Body of pancreas (tissue), 4 donors: Measurements from ENCODE around the gene AGRP.
"Not testable (repeated sequence)": the region's sequence is repeated elsewhere in the genome, so short reads cannot be mapped to it uniquely, and the experiment has no call there.

ENCODE experiments used
- POLR2A ChIP-seq, 3 donors: fragments of 450-650 bp; IDR thresholded peaks; one replicate each; pipeline ENCODE4 v1.6.1; 2016; ENCODE audit warnings: antibody characterized with exemption in 3 of 3, mild to moderate bottlenecking in 2 of 3
- TF ChIP-seq, protein P1 (sequence below), 7 experiments: fragments of 450-650 bp in 4 of 7; fragments of 200-600 bp in 3 of 7; sonication (generic) in 3 of 7; IDR thresholded peaks; one replicate each; pipeline ENCODE4 v1.5.1; 2016 to 2019; ENCODE audit warnings: antibody characterized with exemption in 7 of 7

- TF ChIP-seq, protein P1, sequence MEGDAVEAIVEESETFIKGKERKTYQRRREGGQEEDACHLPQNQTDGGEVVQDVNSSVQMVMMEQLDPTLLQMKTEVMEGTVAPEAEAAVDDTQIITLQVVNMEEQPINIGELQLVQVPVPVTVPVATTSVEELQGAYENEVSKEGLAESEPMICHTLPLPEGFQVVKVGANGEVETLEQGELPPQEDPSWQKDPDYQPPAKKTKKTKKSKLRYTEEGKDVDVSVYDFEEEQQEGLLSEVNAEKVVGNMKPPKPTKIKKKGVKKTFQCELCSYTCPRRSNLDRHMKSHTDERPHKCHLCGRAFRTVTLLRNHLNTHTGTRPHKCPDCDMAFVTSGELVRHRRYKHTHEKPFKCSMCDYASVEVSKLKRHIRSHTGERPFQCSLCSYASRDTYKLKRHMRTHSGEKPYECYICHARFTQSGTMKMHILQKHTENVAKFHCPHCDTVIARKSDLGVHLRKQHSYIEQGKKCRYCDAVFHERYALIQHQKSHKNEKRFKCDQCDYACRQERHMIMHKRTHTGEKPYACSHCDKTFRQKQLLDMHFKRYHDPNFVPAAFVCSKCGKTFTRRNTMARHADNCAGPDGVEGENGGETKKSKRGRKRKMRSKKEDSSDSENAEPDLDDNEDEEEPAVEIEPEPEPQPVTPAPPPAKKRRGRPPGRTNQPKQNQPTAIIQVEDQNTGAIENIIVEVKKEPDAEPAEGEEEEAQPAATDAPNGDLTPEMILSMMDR (IDR thresholded peaks at IDR 0.05): not testable (repeated sequence)
- TF ChIP-seq POLR2A (IDR thresholded peaks at IDR 0.05): not testable (repeated sequence)
Observed at GRCh38 chr16:67513892-67514291, 30.5 kb upstream of the AGRP start.
